ENCODE measurements around the gene INTS3.

INTS3 gene

DNA sequence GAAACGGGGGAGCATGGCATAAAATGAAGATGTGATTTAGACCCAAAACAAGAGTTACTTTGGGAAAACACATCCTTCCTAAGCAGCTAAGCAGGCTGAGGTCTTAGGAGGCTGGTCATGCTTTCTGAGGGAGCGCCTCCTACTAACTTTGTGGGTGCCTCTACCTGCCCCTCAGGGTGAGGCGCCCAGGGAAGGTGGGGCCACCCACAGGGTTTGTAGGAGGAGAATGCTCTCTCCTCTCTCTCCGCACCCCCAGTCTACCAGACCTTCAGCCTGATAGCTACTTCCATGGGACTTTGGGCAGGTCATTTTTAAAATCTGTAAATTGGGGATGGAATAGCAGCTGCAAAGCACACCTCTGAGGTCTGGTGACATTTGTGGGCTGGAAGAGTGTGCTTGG lies 71.2 kb downstream of the INTS3 start:
- no peak for DNase-seq

DNA sequence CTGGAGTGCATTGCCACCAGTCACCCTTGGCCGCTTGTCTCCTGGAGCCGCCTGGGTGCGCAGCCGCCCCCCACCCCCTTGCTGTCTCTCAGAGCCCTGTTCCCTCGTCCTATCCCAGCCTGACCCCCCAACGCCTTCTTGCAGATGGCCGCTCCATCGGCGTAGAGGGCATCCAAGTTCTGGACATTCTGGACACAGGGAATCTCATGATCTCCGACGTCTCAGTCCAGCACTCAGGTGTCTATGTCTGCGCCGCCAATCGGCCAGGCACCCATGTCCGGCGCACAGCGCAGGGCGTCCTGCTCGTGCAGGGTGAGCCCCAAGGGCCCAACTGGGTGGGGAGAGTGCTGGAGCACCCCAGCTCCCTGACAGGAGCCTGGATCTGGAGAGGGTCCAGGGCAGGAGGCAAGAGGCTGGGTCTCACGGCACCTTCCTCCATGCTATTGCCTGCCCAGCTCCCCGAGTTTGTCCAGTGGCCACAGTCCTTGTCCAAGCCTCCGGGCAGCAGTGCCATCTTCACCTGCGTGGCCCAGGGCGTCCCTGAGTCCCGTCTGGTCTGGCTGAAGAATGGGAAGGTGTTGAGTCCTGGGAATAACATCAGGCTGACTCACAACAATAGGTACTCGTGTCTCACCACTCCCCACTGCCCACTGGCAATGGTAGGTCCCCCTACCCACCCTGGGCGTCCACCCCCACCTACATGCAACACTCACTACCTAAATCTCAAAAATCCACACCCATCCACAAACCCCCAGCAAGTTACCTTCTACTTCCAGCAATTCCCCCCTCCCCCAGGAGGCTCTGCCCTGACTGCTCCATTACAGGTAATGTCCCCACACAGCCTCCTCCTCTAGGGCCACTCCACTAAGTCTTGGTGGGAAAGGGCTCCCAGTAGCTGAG lies 72.0 kb downstream of the INTS3 start:
- no peak for DNase-seq

DNA sequence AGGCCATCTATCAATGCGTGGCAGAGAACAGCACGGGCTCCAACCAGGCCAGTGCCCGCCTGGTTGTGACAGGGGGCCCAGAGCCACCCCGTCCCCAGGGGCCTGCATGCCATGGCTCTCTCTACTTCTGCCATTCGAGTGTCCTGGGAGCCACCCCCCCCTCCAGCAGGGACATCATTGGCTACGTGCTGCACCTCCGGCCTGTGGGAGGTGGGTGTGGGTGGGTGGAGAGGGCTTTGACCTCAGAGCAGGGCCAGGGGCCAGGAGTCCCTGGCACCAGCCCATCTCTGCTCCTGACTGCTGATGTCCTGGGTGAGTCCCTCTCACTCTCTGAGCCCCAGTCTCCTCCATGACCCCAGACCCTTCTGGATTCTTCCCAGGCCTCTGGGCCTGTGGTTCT lies 72.7 kb downstream of the INTS3 start:
- no peak for DNase-seq

DNA sequence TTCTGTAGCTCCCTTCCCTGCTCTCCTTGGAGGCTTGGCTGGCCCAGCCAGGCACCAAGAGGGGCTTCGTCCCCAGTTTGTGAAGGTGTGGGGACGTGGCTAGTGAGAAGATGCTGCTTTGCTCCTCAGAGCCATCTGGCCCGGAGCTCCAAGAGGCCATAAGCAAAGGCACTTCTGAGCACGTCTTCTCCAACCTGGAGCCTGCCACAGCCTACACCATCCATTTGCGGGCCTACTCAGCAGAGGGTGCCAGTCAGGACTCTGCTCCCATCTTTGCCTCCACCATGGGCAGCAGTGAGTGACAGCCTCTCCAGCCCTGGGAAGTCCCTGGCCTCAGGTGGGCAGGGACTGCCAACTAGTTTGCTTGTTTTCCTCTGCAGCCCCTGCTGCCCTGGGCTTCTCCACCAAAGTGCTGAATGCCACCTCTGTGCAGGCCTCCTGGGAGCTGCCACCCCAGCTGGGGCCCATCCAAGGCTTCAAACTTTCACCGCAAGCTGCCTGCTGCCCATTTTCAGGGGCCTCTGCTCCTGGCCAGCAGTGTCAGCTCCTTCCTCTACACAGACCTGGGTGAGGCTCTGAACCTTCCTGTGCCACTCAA lies 73.3 kb downstream of the INTS3 start:
- DNase-seq: no peak

DNA sequence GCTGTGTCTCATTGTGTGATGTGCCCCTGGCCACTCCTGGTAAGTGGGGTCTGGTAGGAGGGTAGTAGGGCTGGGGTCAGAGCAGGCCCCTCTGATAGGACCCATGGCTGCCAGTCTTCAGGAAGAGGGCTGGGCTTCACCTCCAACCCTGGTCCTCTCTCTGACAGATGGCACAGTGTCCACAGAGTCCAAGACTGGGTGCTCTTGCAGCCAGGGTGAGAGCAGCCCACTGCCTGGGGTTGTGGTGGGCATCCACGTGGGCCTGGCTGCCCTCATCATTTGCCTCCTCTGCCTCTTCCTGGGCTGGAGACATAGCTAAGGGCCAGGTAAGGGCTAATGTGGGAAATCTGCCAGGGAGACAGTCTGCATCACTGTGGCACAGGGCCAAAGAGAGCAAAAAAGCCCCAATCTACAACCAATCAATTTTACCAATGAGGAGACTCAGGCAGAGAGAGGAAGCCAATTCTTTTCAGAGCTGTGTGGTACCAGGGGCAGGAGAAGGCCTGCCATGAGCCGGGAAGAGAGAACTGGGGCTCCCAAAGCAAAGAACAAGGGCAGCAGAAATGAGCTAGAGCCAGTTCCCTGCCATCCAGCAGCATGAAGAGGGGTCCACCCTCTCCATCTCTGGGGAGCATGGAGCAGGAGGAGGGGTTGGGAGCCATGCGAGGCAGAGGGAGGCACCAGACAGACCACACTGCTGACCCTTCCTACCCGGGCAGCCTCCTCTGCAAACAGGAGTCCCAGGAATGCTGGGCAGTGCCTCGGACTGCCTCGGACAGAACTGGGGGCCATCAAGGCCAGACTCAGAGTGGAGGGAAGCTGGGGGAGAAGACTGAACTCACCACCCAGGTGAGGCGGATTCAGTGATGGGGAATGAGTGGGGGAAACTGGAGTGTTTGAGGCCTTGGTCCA lies 74.2 kb downstream of the INTS3 start:
- DNase-seq: no peak

DNA sequence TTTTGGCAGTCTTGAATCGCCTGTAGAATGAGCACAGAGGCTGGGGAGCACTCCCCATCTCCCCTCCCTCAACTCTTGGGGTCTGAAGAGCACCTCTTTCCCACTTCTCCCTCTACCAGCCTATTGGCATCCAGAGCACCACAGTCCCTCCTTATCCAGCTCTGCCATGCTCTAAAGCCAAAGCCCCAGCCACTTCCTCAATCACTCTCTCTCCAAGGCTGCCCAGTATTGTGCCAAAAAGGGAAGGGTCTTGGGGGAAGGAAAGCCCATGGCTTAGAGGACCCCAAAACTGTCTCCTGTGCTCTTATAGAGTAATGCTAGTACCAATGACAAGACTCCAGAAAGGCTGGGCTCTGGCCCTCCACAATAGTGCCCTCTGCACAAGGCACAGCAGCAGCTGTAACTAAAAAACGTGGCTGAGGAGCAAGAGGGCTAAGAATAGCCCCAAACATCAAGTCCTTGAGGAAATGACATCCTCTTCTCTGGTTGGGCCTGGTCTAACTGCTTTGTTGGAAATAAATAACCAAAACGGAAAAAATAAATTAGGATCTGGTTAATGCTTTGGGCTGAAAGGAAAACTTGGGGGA lies 75.7 kb downstream of the INTS3 start:
- no peak for DNase-seq

DNA sequence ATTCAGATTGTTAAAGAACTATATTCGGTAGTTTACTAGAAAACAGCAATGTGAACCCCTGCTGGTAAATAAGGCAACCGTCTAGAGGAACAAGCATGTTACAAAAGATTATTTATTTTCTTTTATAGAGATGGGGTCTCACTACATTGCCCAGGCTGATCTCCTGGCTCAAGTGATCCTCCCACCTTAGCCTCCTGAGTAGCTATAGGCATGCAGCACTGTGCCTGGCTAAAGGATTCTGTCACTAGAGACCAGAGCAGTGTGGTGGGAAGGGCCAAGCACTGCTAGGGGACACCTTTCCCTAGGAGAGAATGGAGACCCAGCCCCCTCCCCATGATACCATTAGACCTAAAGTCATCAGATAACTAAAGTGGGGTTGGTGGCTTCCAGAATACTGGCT lies 76.3 kb downstream of the INTS3 start:
- DNase-seq: no peak

DNA sequence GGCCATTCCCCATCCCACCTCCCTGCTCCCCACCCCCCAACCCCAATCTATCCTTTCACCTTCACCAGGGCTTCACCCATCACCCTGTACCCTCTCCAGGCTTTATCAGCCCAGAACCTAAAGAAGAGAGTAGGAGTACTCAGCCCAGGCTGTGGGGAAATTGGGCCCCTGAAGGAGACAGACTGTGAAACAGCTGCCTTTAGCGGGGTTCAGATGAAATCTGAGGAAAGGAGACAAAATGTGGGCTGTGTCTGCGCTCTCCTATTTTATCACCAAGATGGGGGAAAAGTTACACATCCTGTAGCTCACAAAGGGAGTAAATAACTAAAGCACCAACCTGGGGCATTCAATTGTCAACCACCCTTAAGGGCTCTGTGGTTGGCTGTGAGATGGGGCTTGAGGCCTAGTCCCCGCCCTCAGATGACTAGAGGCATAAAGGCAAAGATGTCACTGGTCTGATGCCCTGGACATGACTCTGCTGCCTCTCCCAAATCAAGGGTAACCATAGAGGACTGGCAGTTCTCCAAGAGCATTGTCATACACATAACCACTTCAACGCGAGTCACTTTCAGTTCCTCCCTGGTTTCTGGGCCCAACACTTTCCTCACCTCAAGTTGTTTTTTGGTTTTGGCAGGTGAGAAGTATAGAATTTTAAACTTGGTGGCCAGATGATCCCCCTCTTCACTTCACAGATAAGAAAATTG lies 77.3 kb downstream of the INTS3 start:
- no peak for DNase-seq

DNA sequence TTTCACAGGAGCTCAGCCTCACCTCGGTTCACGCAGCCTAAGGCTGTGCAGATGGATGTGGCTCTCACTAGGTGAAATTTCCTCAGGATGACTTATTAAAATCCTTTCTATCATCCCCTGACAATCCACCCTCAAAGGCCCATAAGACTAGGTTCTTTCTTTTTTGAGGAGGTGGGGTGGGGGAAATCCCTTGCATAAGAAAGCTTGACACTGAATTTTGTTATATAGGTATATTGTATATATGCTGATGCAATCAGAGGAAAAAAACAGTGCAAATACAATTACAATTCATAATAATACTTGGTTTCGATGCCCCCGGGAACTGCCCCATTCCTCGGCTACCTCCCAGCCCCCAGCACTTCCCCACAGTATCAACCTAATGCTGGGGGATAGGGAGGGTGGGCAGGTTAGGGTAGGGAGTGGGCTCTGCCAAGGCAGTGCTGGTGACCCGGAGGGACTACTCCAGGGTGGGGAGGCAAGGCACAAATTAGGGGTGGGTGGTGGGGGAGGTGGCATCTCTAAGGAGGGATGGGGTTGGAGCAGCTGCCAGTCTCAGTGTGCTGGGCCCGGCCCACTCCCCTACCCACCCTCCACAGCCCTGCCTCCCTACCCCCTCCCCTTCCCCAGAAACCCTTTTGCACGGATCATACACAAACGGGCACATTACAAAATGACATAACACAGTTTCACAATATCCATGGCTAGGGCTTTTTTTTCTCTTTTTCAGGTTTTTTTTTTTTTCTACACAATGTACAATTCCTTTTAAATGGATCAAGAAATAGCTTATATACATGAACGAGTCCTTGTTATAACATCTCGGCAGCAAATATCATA lies 78.3 kb downstream of the INTS3 start:
- DNase-seq: no peak

DNA sequence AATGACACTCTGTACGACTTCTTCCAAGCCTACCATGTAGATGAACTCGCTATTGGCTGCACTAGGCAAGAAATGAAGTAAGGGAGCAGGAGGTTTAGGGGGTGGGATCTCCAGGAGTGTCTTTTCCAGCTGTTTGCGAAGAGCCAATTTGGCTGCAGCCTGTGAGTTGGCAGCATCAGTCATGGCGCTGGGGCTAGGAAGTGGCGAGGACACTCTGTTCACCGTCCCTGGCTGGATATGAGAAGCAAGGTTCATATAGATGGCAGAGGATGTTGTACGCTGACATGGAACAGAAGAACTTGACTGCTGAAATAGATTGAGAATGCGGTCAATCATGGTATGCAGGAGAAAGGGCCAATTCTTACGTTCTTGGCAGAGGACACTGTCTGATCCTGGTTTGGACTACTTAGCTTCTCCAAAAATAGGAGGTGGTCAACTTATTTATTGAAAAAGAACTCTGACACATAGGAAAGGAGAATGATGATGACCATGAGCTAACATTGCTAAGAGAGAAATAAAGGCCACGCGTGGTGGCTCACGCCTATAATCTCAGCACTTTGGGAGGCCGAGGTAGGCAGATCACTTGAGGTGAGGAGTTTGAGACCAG lies 88.5 kb downstream of the INTS3 start:
- no peak for DNase-seq

DNA sequence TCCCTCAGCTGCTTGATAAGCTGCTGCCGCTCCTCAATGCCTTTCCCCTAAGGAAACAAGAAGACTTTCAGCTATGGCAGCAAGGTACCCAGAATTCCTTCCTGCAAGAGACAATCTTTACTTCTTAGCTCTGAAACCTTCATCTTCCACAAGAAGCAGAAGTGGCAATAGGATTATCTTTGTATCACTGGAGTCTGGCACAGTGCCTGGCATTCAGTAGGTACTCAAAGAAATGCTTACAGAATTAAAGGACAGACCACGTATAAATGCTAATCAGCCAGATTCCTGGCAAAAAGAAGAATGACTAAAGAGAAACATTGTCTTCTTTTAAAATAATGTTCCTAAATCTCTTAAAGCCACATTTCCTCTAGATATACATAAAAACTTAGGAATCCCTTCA lies 91.0 kb downstream of the INTS3 start:
- no peak for DNase-seq
